ENCODE results near the gene ARL13A. TPM values are rescaled to one million over a fixed set of nuclear protein-coding genes. Genes with fewer than 3 reads are reported as not detected.

The ARL13A gene
- total RNA-seq: not detected

- no peak for ATAC-seq
- H3K27me3 Mint-ChIP-seq (ENCODE audit: low read depth): no peaks in the 10 kb centered on the region
- DNase-seq: no peak
- no peaks in the 10 kb centered on the region for H3K9me3 Mint-ChIP-seq
- no peak within 1 kb of the TSS for H3K4me3 Mint-ChIP-seq
- no peaks in the 10 kb centered on the region for H3K36me3 Mint-ChIP-seq (ENCODE audit: insufficient read depth)
- H3K4me1 Mint-ChIP-seq (ENCODE audit: low read depth): no peaks in the 10 kb centered on the region
These were observed at the start of gene ARL13A for GRCh38 chrX:100969408-100969807. Gene ARL13A (plus strand): TSS chrX:100969708. CDS start chrX:100973690, 3,982 bp downstream.

- Mint-ChIP-seq H3K27me3 (ENCODE audit: low read depth) (no peaks in the 10 kb centered on the region), H3K9me3 (no peaks in the 10 kb centered on the region), H3K4me1 (ENCODE audit: low read depth) (peaks cover 13% of the 10 kb centered on the region), H3K36me3 (ENCODE audit: insufficient read depth) (no peaks in the 10 kb centered on the region), H3K4me3 (no peak overlapping the region)
- DNase-seq (no peak), ATAC-seq (no peak)
These were observed 45.1 kb upstream of the ARL13A start for GRCh38 chrX:100924375-100924774.

- DNase-seq (no peak), ATAC-seq (no peak)
- no peaks in the 10 kb centered on the region for H3K36me3 Mint-ChIP-seq (ENCODE audit: insufficient read depth)
- peaks cover 3% of the 10 kb centered on the region for H3K9me3 Mint-ChIP-seq
- peaks cover 23% of the 10 kb centered on the region for H3K4me1 Mint-ChIP-seq (ENCODE audit: low read depth)
- H3K4me3 Mint-ChIP-seq: no peak overlapping the region
- no peaks in the 10 kb centered on the region for H3K27me3 Mint-ChIP-seq (ENCODE audit: low read depth)
These were observed 43.1 kb upstream of the ARL13A start for GRCh38 chrX:100926453-100926852.

GRCh38 chrX:100928660-100929613 is 40.6 kb upstream of the ARL13A start, which contains the start of gene XKRX:
Gene XKRX (minus strand): TSS chrX:100928917. CDS start chrX:100928304, 613 bp downstream.
- Mint-ChIP-seq H3K4me3 (peak within 1 kb of the TSS; percentile 86), H3K4me1 (ENCODE audit: low read depth) (peaks cover 26% of the 10 kb centered on the region), H3K27me3 (ENCODE audit: low read depth) (no peaks in the 10 kb centered on the region), H3K36me3 (ENCODE audit: insufficient read depth) (no peaks in the 10 kb centered on the region), H3K9me3 (peaks cover 5% of the 10 kb centered on the region)
- DNase-seq (peak; percentile 40), ATAC-seq (peak; percentile 71 to 84)

- ATAC-seq: peak; percentile 49 to 79
- Mint-ChIP-seq H3K27me3 (ENCODE audit: low read depth) (no peaks in the 10 kb centered on the region), H3K36me3 (ENCODE audit: insufficient read depth) (no peaks in the 10 kb centered on the region), H3K9me3 (peaks cover 5% of the 10 kb centered on the region), H3K4me1 (ENCODE audit: low read depth) (peaks cover 16% of the 10 kb centered on the region), H3K4me3 (peak overlapping the region; percentile 10)
- no peak for DNase-seq
These were observed 38.1 kb upstream of the ARL13A start for GRCh38 chrX:100931218-100931924.

- peaks cover 5% of the 10 kb centered on the region for H3K9me3 Mint-ChIP-seq
- H3K36me3 Mint-ChIP-seq (ENCODE audit: insufficient read depth): no peaks in the 10 kb centered on the region
- no peaks in the 10 kb centered on the region for H3K27me3 Mint-ChIP-seq (ENCODE audit: low read depth)
- DNase-seq (no peak), ATAC-seq (no peak)
- no peak overlapping the region for H3K4me3 Mint-ChIP-seq
- H3K4me1 Mint-ChIP-seq (ENCODE audit: low read depth): peaks cover 13% of the 10 kb centered on the region
These were observed 37.6 kb upstream of the ARL13A start for GRCh38 chrX:100931925-100932285.

- ATAC-seq (no peak), DNase-seq (no peak)
- peaks cover 5% of the 10 kb centered on the region for H3K9me3 Mint-ChIP-seq
- no peaks in the 10 kb centered on the region for H3K27me3 Mint-ChIP-seq (ENCODE audit: low read depth)
- H3K4me3 Mint-ChIP-seq: no peak overlapping the region
- peaks cover 13% of the 10 kb centered on the region for H3K4me1 Mint-ChIP-seq (ENCODE audit: low read depth)
- no peaks in the 10 kb centered on the region for H3K36me3 Mint-ChIP-seq (ENCODE audit: insufficient read depth)
These were observed 33.7 kb upstream of the ARL13A start for GRCh38 chrX:100935767-100936166.

- DNase-seq (no peak), ATAC-seq (no peak)
- H3K4me3 Mint-ChIP-seq: no peak overlapping the region
- no peaks in the 10 kb centered on the region for H3K27me3 Mint-ChIP-seq (ENCODE audit: low read depth)
- H3K4me1 Mint-ChIP-seq (ENCODE audit: low read depth): peaks cover 7% of the 10 kb centered on the region
- no peaks in the 10 kb centered on the region for H3K9me3 Mint-ChIP-seq
- H3K36me3 Mint-ChIP-seq (ENCODE audit: insufficient read depth): no peaks in the 10 kb centered on the region
These were observed 30.2 kb upstream of the ARL13A start for GRCh38 chrX:100939333-100939732.

GRCh38 chrX:100944601-100945000 is 24.9 kb upstream of the ARL13A start:
- DNase-seq: no peak
- no peaks in the 10 kb centered on the region for H3K9me3 Mint-ChIP-seq
- no peaks in the 10 kb centered on the region for H3K36me3 Mint-ChIP-seq (ENCODE audit: insufficient read depth)
- H3K4me3 Mint-ChIP-seq: no peak overlapping the region
- H3K27me3 Mint-ChIP-seq (ENCODE audit: low read depth): no peaks in the 10 kb centered on the region
- ATAC-seq: no peak
- H3K4me1 Mint-ChIP-seq (ENCODE audit: low read depth): peaks cover under 1% of the 10 kb centered on the region

- Mint-ChIP-seq H3K9me3 (no peaks in the 10 kb centered on the region), H3K4me1 (ENCODE audit: low read depth) (no peaks in the 10 kb centered on the region), H3K27me3 (ENCODE audit: low read depth) (no peaks in the 10 kb centered on the region), H3K36me3 (ENCODE audit: insufficient read depth) (no peaks in the 10 kb centered on the region), H3K4me3 (no peak overlapping the region)
- no peak for DNase-seq
- ATAC-seq: no peak
These were observed 23.1 kb upstream of the ARL13A start for GRCh38 chrX:100946299-100946927.

- Mint-ChIP-seq H3K4me3 (no peak overlapping the region), H3K27me3 (ENCODE audit: low read depth) (no peaks in the 10 kb centered on the region), H3K9me3 (no peaks in the 10 kb centered on the region), H3K4me1 (ENCODE audit: low read depth) (no peaks in the 10 kb centered on the region), H3K36me3 (ENCODE audit: insufficient read depth) (no peaks in the 10 kb centered on the region)
- no peak for ATAC-seq
- DNase-seq: no peak
These were observed 21.0 kb upstream of the ARL13A start for GRCh38 chrX:100948557-100948956.

GRCh38 chrX:100962811-100963210 is 6.7 kb upstream of the ARL13A start:
- Mint-ChIP-seq H3K36me3 (ENCODE audit: insufficient read depth) (no peaks in the 10 kb centered on the region), H3K4me3 (no peak overlapping the region), H3K27me3 (ENCODE audit: low read depth) (no peaks in the 10 kb centered on the region), H3K9me3 (no peaks in the 10 kb centered on the region), H3K4me1 (ENCODE audit: low read depth) (no peaks in the 10 kb centered on the region)
- no peak for ATAC-seq
- no peak for DNase-seq

- H3K27me3 Mint-ChIP-seq (ENCODE audit: low read depth): no peaks in the 10 kb centered on the region
- no peak for ATAC-seq
- no peak for DNase-seq
- H3K4me1 Mint-ChIP-seq (ENCODE audit: low read depth): no peaks in the 10 kb centered on the region
- H3K36me3 Mint-ChIP-seq (ENCODE audit: insufficient read depth): no peaks in the 10 kb centered on the region
- H3K9me3 Mint-ChIP-seq: no peaks in the 10 kb centered on the region
- H3K4me3 Mint-ChIP-seq: no peak overlapping the region
These were observed 5.1 kb upstream of the ARL13A start for GRCh38 chrX:100964362-100964761.

- Mint-ChIP-seq H3K4me1 (ENCODE audit: low read depth) (no peaks in the 10 kb centered on the region), H3K27me3 (ENCODE audit: low read depth) (no peaks in the 10 kb centered on the region), H3K36me3 (ENCODE audit: insufficient read depth) (no peaks in the 10 kb centered on the region), H3K4me3 (no peak overlapping the region), H3K9me3 (no peaks in the 10 kb centered on the region)
- DNase-seq: no peak
- ATAC-seq: no peak
These were observed 428 bp downstream of the ARL13A start for GRCh38 chrX:100969936-100970335.
